ENCODE results near the gene THOC6. TPM values are rescaled to one million over a fixed set of nuclear protein-coding genes. Genes with fewer than 3 reads are reported as not detected.

THOC6 gene
- total RNA-seq, 1 donor, result 8.9 TPM

GRCh38 chr16:3007059-3007956, 16.5 kb upstream of the THOC6 start:
- no peaks in the 10 kb centered on the region for H3K9me3 ChIP-seq (ENCODE audit: low read depth, low read length)
- peaks cover 43% of the 10 kb centered on the region for H3K4me1 ChIP-seq (ENCODE audit: insufficient read depth, low read length)
- no peaks in the 10 kb centered on the region for H3K27me3 ChIP-seq (ENCODE audit: insufficient read depth, low read length)
- H3K4me3 ChIP-seq (ENCODE audit: low read length), result peak overlapping the region; percentile 21

GRCh38 chr16:3007957-3008689, 15.7 kb upstream of the THOC6 start:
- Histone ChIP-seq H3K9me3 (ENCODE audit: low read depth, low read length) (no peaks in the 10 kb centered on the region), H3K27me3 (ENCODE audit: insufficient read depth, low read length) (no peaks in the 10 kb centered on the region), H3K4me3 (ENCODE audit: low read length) (peak overlapping the region; percentile 21), H3K4me1 (ENCODE audit: insufficient read depth, low read length) (peaks cover 43% of the 10 kb centered on the region)

GRCh38 chr16:3008690-3009037, 15.2 kb upstream of the THOC6 start:
- Histone ChIP-seq H3K4me3 (ENCODE audit: low read length) (no peak overlapping the region), H3K9me3 (ENCODE audit: low read depth, low read length) (no peaks in the 10 kb centered on the region), H3K4me1 (ENCODE audit: insufficient read depth, low read length) (peaks cover 43% of the 10 kb centered on the region), H3K27me3 (ENCODE audit: insufficient read depth, low read length) (no peaks in the 10 kb centered on the region)

GRCh38 chr16:3009568-3010390, 14.1 kb upstream of the THOC6 start:
- H3K27me3 ChIP-seq (ENCODE audit: insufficient read depth, low read length), result no peaks in the 10 kb centered on the region
- H3K4me1 ChIP-seq (ENCODE audit: insufficient read depth, low read length), result peaks cover 42% of the 10 kb centered on the region
- H3K4me3 ChIP-seq (ENCODE audit: low read length), result no peak overlapping the region
- H3K9me3 ChIP-seq (ENCODE audit: low read depth, low read length), result no peaks in the 10 kb centered on the region

GRCh38 chr16:3010510-3010909, 13.3 kb upstream of the THOC6 start:
- Histone ChIP-seq H3K27me3 (ENCODE audit: insufficient read depth, low read length) (no peaks in the 10 kb centered on the region), H3K9me3 (ENCODE audit: low read depth, low read length) (no peaks in the 10 kb centered on the region), H3K4me1 (ENCODE audit: insufficient read depth, low read length) (peaks cover 38% of the 10 kb centered on the region), H3K4me3 (ENCODE audit: low read length) (no peak overlapping the region)

GRCh38 chr16:3012246-3012645, 11.6 kb upstream of the THOC6 start:
- Histone ChIP-seq H3K4me3 (ENCODE audit: low read length) (no peak overlapping the region), H3K4me1 (ENCODE audit: insufficient read depth, low read length) (peaks cover 24% of the 10 kb centered on the region), H3K9me3 (ENCODE audit: low read depth, low read length) (no peaks in the 10 kb centered on the region), H3K27me3 (ENCODE audit: insufficient read depth, low read length) (no peaks in the 10 kb centered on the region)

- Histone ChIP-seq H3K9me3 (ENCODE audit: low read depth, low read length) (no peaks in the 10 kb centered on the region), H3K4me3 (ENCODE audit: low read length) (no peak within 1 kb of the TSS), H3K27me3 (ENCODE audit: insufficient read depth, low read length) (peaks cover under 1% of the 10 kb centered on the region), H3K4me1 (ENCODE audit: insufficient read depth, low read length) (peaks cover 19% of the 10 kb centered on the region)
Measured at GRCh38 chr16:3012828-3013420, 10.9 kb upstream of the THOC6 start, which contains the start of gene CLDN9. CLDN9 (plus strand) TSS chr16:3012923; CDS start chr16:3013363, 440 bp downstream.

GRCh38 chr16:3013491-3013951, 10.3 kb upstream of the THOC6 start:
- Histone ChIP-seq H3K4me1 (ENCODE audit: insufficient read depth, low read length) (peaks cover 19% of the 10 kb centered on the region), H3K9me3 (ENCODE audit: low read depth, low read length) (no peaks in the 10 kb centered on the region), H3K27me3 (ENCODE audit: insufficient read depth, low read length) (peaks cover 4% of the 10 kb centered on the region), H3K4me3 (ENCODE audit: low read length) (no peak overlapping the region)

- Histone ChIP-seq H3K4me3 (ENCODE audit: low read length) (no peak overlapping the region), H3K4me1 (ENCODE audit: insufficient read depth, low read length) (peaks cover 16% of the 10 kb centered on the region), H3K27me3 (ENCODE audit: insufficient read depth, low read length) (peaks cover 6% of the 10 kb centered on the region), H3K9me3 (ENCODE audit: low read depth, low read length) (no peaks in the 10 kb centered on the region)
Measured at GRCh38 chr16:3013998-3014690, 9.7 kb upstream of the THOC6 start.

GRCh38 chr16:3014971-3015370, 8.9 kb upstream of the THOC6 start:
- Histone ChIP-seq H3K9me3 (ENCODE audit: low read depth, low read length) (no peaks in the 10 kb centered on the region), H3K4me3 (ENCODE audit: low read length) (no peak overlapping the region), H3K4me1 (ENCODE audit: insufficient read depth, low read length) (peaks cover 18% of the 10 kb centered on the region), H3K27me3 (ENCODE audit: insufficient read depth, low read length) (peaks cover 6% of the 10 kb centered on the region)

- H3K4me1 ChIP-seq (ENCODE audit: insufficient read depth, low read length), result peaks cover 27% of the 10 kb centered on the region
- H3K4me3 ChIP-seq (ENCODE audit: low read length), result no peak overlapping the region
- H3K27me3 ChIP-seq (ENCODE audit: insufficient read depth, low read length), result peaks cover 6% of the 10 kb centered on the region
- no peaks in the 10 kb centered on the region for H3K9me3 ChIP-seq (ENCODE audit: low read depth, low read length)
Measured at GRCh38 chr16:3015865-3016521, 7.8 kb upstream of the THOC6 start.

GRCh38 chr16:3017344-3017743, 6.5 kb upstream of the THOC6 start:
- Histone ChIP-seq H3K4me1 (ENCODE audit: insufficient read depth, low read length) (peaks cover 40% of the 10 kb centered on the region), H3K27me3 (ENCODE audit: insufficient read depth, low read length) (peaks cover 6% of the 10 kb centered on the region), H3K9me3 (ENCODE audit: low read depth, low read length) (no peaks in the 10 kb centered on the region), H3K4me3 (ENCODE audit: low read length) (no peak overlapping the region)

- no peak within 1 kb of the TSS for H3K4me3 ChIP-seq (ENCODE audit: low read length)
- H3K27me3 ChIP-seq (ENCODE audit: insufficient read depth, low read length), result peaks cover 6% of the 10 kb centered on the region
- H3K4me1 ChIP-seq (ENCODE audit: insufficient read depth, low read length), result peaks cover 46% of the 10 kb centered on the region
- H3K9me3 ChIP-seq (ENCODE audit: low read depth, low read length), result no peaks in the 10 kb centered on the region
Measured at GRCh38 chr16:3017794-3018506, 5.9 kb upstream of the THOC6 start, which contains the start of gene CLDN6. CLDN6 (minus strand) TSS chr16:3018183; CDS start chr16:3016021, 2,162 bp downstream.
